ENCODE data around the gene DUOX2.

- TF ChIP-seq CTCF (IDR thresholded peaks at IDR 0.05; ENCODE audit: low read length) (no peak), EZH2 (IDR thresholded peaks at IDR 0.05; ENCODE audit: borderline replicate concordance, low read length) (no peak)
These were observed 1.2 kb downstream of the DUOX2 start for GRCh38 chr15:45112591-45113379.

Measured in OCI-LY1 (cell line).